Pancreas (tissue), 10 donors: ENCODE results near the gene GCSAM. TPM values are rescaled to one million over a fixed set of nuclear protein-coding genes. Genes with fewer than 3 reads are reported as not detected.

Experiments used
- ATAC-seq, 4 donors: fragments of 200-7000 bp; cut with Tn5 transposase; one replicate each; pipeline versions ENCODE4 v1.8.0 to v1.9.1; 2020; ENCODE audit warnings: mild to moderate bottlenecking in 4 of 4, moderate library complexity in 4 of 4
- DNase-seq, 6 donors: peaks; one replicate each; pipeline ENCODE4 v3.0.0-alpha.2; 2020
- FAIRE-seq: peaks from 2 replicates; lab custom pipeline; 2012; peaks lifted over from hg19 to GRCh38; lab: Jason Lieb, UNC
- H3K27ac ChIP-seq, 4 donors: fragments of 200-600 bp; sonication (generic); 1 replicate in 3 of 4; 2 replicates in 1 of 4; pipeline versions ENCODE4 v1.5.0 to v1.8.0; 2020
- H3K27me3 ChIP-seq, 4 donors: fragments of 200-600 bp; one replicate each; pipeline ENCODE4 v1.8.0; 2021
- H3K36me3 ChIP-seq, 3 donors: fragments of 200-600 bp; sonication (generic) in 1 of 3; one replicate each; pipeline versions ENCODE4 v1.5.0 to v1.8.0; 2020 to 2021
- H3K4me1 ChIP-seq, 3 donors: fragments of 200-600 bp; one replicate each; pipeline ENCODE4 v1.8.0; 2021
- H3K4me3 ChIP-seq, 4 donors: fragments of 200-600 bp; sonication (generic) in 2 of 4; one replicate each; pipeline versions ENCODE4 v1.5.0 to v1.8.0; 2020 to 2021
- H3K9me3 ChIP-seq, 4 donors: fragments of 200-600 bp; one replicate each; pipeline ENCODE4 v1.8.0; 2021
- CTCF ChIP-seq, 4 donors: fragments of 200-600 bp; sonication (generic) in 3 of 4; IDR thresholded peaks; one replicate each; pipeline versions ENCODE4 v1.5.0 to v1.8.0; 2021; ENCODE audit warnings: antibody characterized with exemption in 4 of 4
- WGBS, 2 donors: extraction: QIAGEN DNeasy Blood & Tissue Kit; methylation state at CpG; one replicate each; pipeline ENCODE4 v1.1.7; 2013; 5-methylcytosine and 5-hydroxymethylcytosine counted together
- intact Hi-C, 3 donors: fragments of 100-400 bp; cut with DNase I; formaldehyde crosslinking; loops; one replicate each; pipeline versions ENCODE4 v1.11.1 to v1.14.2; 2022
- polyA plus RNA-seq, 2 donors: library from polyadenylated mRNA; stranded (reverse); fragments of 200-250 nt; gene quantifications; one replicate each; pipeline ENCODE4 v1.2.3, GENCODE V29; 2013
- total RNA-seq, 6 donors: library from RNA; stranded (reverse); fragmentation: NEBNext Ultra II Directional in 4 of 6; extraction: Animal tissue kit (Norgen Biotek cat#: 25700) in 4 of 6; gene quantifications; one replicate each; pipeline versions ENCODE4 v1.2.1 to v1.2.4, GENCODE V29; 2021 to 2023
- donor health status: healthy with polysubstance abuse.
- donor health status: DM: no; HTN: no; CAD: no; lungs with moderate emphysema.
- donor health status: DM: no; HTN: no; CAD: no.
- donor health status: control.
- donor health status: control.
- donor health status: Bipolar disorder and iron deficiency.
- donor health status: DM: yes; HTN: yes; CAD: no.
- donor health status: DM: no; HTN: no; CAD: no.
- donor health status: DM: no; HTN: no; CAD: no.
- donor health status: DM: yes; HTN: yes; CAD: no.

The GCSAM gene
- total and polyA plus RNA-seq, 8 donors: 0.07 to 0.28 (median 0.25) TPM; not detected in 5

- TF ChIP-seq CTCF (IDR thresholded peaks at IDR 0.05): no peak
- intact Hi-C loops: no loop called here
- no peak overlapping the region for H3K4me3 ChIP-seq
- no peak for DNase-seq
- H3K27ac ChIP-seq: no peak overlapping the region
- no peak for ATAC-seq
- H3K36me3 ChIP-seq: peaks cover 0 to 11% (median 0%) of the 10 kb centered on the region in 3 donors
- peaks cover 9 to 14% (median 12%) of the 10 kb centered on the region in 3 donors for H3K4me1 ChIP-seq
- no peak for FAIRE-seq
- H3K9me3 ChIP-seq: no peaks in the 10 kb centered on the region
- H3K27me3 ChIP-seq: no peaks in the 10 kb centered on the region
- WGBS, 2 donors: 89 to 90% methylated on average over 2 of the region's 2 CpGs
These were observed 9.5 kb downstream of the GCSAM start for GRCh38 chr3:112123548-112123947.

DNA sequence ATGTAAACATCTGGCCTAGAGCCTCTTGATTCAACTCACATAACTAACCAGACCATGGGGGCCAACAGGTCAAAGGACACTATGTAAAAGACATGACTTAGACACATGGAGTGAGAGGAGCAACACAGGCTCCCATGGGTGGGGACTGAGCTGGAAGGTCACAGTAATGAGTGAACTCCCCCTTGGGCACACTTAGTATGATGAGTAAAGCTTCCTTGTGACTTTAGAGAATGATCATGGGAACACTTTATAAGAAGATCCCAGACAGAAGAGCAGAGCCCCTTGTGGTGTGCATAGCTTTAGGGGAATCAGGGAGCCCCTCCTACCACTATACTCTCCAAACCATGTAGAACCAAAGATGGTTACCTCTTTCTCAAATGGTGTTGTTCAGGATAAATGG is 10.2 kb downstream of the GCSAM start:
- intact Hi-C loops: no loop called here
- no peaks in the 10 kb centered on the region for H3K27me3 ChIP-seq
- H3K36me3 ChIP-seq: peaks cover 0 to 9% (median 0%) of the 10 kb centered on the region in 3 donors
- no peak for TF ChIP-seq CTCF (IDR thresholded peaks at IDR 0.05)
- H3K4me3 ChIP-seq: no peak overlapping the region
- DNase-seq: no peak
- H3K4me1 ChIP-seq: peaks cover 9 to 14% (median 12%) of the 10 kb centered on the region in 3 donors
- H3K9me3 ChIP-seq: no peaks in the 10 kb centered on the region
- no peak overlapping the region for H3K27ac ChIP-seq
- ATAC-seq: no peak
- no peak for FAIRE-seq

GRCh38 chr3:112121577-112122547 is 11.2 kb downstream of the GCSAM start:
- Histone ChIP-seq H3K27ac (no peak overlapping the region), H3K4me1 (peaks cover 9 to 14% (median 12%) of the 10 kb centered on the region in 3 donors), H3K27me3 (no peaks in the 10 kb centered on the region), H3K36me3 (peaks cover 0 to 18% (median 0%) of the 10 kb centered on the region in 3 donors), H3K9me3 (no peaks in the 10 kb centered on the region), H3K4me3 (no peak overlapping the region)
- FAIRE-seq (no peak), DNase-seq (no peak), ATAC-seq (peak in 1 of 4 donors; percentile 41)
- no peak for TF ChIP-seq CTCF (IDR thresholded peaks at IDR 0.05)
- 82 to 87% methylated on average over 2 of the region's 2 CpGs for whole genome bisulfite sequencing, 2 donors
- intact Hi-C loops: no loop called here

DNA sequence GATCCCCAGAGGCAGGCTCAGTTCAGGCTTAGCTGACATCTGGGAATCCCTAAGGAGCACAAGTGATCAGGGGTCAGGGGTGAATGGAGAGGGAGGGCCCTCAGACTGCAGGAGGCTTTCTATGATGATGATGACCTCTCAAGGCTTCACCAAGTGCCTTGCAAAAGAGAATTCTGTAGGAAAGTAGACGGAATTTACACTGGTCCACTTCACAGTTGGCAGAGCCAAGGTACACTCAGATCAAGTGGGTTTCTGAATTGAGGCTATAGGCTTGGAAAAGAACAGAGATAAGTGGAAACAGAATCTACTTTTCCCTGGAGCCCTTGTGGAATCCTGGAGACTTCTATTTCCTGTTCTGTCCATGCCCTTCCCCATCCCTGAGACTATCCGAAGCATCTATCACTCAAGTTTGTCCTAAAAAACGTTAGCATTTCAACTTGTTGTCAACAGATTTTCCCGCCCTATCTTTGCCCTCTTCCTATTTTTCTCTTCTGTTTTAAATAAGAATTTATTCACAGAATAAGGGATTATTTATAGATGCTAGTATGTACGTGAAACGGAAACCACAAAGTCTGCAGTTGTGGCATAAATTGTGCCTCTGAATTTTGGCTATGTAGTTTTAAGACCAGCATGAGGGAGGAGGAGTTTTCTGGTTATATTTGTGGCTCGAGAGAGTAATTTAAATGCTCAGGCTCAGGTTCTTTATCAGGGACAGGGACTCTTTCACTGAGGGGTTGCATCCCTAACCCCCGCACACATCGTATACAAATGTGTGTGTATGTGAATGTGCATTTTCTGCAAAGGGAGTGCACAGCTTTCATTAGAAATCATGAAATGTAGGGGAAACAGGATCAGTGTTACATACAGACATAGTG is 12.8 kb downstream of the GCSAM start:
- no peak for TF ChIP-seq CTCF (IDR thresholded peaks at IDR 0.05)
- H3K9me3 ChIP-seq: no peaks in the 10 kb centered on the region
- FAIRE-seq (no peak), DNase-seq (no peak), ATAC-seq (no peak)
- intact Hi-C loops: no loop called here
- H3K27me3 ChIP-seq: no peaks in the 10 kb centered on the region
- no peak overlapping the region for H3K27ac ChIP-seq
- peaks cover 0 to 25% (median 0%) of the 10 kb centered on the region in 3 donors for H3K36me3 ChIP-seq
- 80 to 85% methylated on average over 9 of the region's 9 CpGs for WGBS, 2 donors
- peaks cover 9 to 14% (median 12%) of the 10 kb centered on the region in 3 donors for H3K4me1 ChIP-seq
- H3K4me3 ChIP-seq: no peak overlapping the region
